Measurements from ENCODE around the gene NDUFB3. TPM values are rescaled to one million over a fixed set of nuclear protein-coding genes. Genes with fewer than 3 reads are reported as not detected.
"Not testable (repeated sequence)": the region's sequence is repeated elsewhere in the genome, so short reads cannot be mapped to it uniquely, and the experiment has no call there.

The NDUFB3 gene
- total RNA-seq, 1 donor from 2014 or later = 68.2 TPM

GRCh38 chr2:201114846-201115245, 43.0 kb downstream of the NDUFB3 start:
- Histone ChIP-seq H3K27ac (peak overlapping the region; percentile 100), H3K27me3 (no peaks in the 10 kb centered on the region), H3K36me3 (no peaks in the 10 kb centered on the region), H3K4me3 (peak overlapping the region; percentile 83), H3K4me1 (peaks cover 10% of the 10 kb centered on the region), H3K9me3 (no peaks in the 10 kb centered on the region)
- DNase-seq (no peak), ATAC-seq (no peak)
- intact Hi-C loops (cut with DNase I) = loop anchor here (5.0 kb wide), 1 partner anchor 42 kb away; no protein-coding TSS in a partner anchor
- TF ChIP-seq, protein P1, sequence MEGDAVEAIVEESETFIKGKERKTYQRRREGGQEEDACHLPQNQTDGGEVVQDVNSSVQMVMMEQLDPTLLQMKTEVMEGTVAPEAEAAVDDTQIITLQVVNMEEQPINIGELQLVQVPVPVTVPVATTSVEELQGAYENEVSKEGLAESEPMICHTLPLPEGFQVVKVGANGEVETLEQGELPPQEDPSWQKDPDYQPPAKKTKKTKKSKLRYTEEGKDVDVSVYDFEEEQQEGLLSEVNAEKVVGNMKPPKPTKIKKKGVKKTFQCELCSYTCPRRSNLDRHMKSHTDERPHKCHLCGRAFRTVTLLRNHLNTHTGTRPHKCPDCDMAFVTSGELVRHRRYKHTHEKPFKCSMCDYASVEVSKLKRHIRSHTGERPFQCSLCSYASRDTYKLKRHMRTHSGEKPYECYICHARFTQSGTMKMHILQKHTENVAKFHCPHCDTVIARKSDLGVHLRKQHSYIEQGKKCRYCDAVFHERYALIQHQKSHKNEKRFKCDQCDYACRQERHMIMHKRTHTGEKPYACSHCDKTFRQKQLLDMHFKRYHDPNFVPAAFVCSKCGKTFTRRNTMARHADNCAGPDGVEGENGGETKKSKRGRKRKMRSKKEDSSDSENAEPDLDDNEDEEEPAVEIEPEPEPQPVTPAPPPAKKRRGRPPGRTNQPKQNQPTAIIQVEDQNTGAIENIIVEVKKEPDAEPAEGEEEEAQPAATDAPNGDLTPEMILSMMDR (IDR thresholded peaks at IDR 0.05) = no peak

GRCh38 chr2:201116115-201116958, 44.5 kb downstream of the NDUFB3 start, which contains the start of gene CFLAR:
TSS of gene CFLAR (plus strand) at chr2:201116164. CDS start at chr2:201129866, 13,702 bp downstream.
- intact Hi-C loops (cut with DNase I) = loop anchor here (5.0 kb wide), 1 partner anchor 41 kb away; no protein-coding TSS in a partner anchor
- ATAC-seq = peak; percentile 71

GRCh38 chr2:201116959-201117734, 45.3 kb downstream of the NDUFB3 start:
- ATAC-seq (peak; percentile 29), DNase-seq (no peak)
- intact Hi-C loops (cut with DNase I) = loop anchor here (5.0 kb wide), 1 partner anchor 40 kb away; no protein-coding TSS in a partner anchor
- peak overlapping the region; percentile 83 for H3K4me3 ChIP-seq
- TF ChIP-seq, protein P1 (IDR thresholded peaks at IDR 0.05) = peak; percentile 46
- no peaks in the 10 kb centered on the region for H3K9me3 ChIP-seq
- H3K4me1 ChIP-seq = peaks cover 27% of the 10 kb centered on the region
- no peaks in the 10 kb centered on the region for H3K27me3 ChIP-seq
- no peaks in the 10 kb centered on the region for H3K36me3 ChIP-seq
- peak overlapping the region; percentile 100 for H3K27ac ChIP-seq

More at GRCh38 chr2:201116115-201116958, 44.5 kb downstream of the NDUFB3 start, which contains the start of gene CFLAR:
- TF ChIP-seq, protein P1 (IDR thresholded peaks at IDR 0.05) = no peak
- Histone ChIP-seq H3K27ac (peak within 1 kb of the TSS; percentile 100), H3K36me3 (no peaks in the 10 kb centered on the region), H3K4me3 (peak within 1 kb of the TSS; percentile 83), H3K4me1 (peaks cover 19% of the 10 kb centered on the region), H3K27me3 (no peaks in the 10 kb centered on the region), H3K9me3 (no peaks in the 10 kb centered on the region)
- DNase-seq = peak; percentile 93

DNA sequence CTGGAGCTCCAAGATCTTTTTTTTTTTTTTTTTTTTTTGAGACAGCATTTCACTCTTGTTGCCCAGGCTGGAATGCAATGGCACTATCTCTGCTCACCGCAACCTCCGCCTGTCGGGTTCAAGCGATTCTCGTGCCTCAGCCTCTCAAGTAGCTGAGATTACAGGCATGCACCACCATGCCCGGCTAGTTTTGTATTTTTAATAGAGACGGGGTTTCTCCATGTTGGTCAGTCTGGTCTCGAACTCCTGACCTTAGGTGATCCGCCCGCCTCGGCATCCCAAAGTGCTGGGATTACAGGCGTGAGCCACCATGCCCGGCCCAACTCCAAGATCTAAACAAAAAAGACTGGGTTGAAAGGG, 45.9 kb downstream of the NDUFB3 start:
- H3K27ac ChIP-seq = peak overlapping the region; percentile 100
- H3K9me3 ChIP-seq, DNase-seq, H3K27me3 ChIP-seq, H3K36me3 ChIP-seq, ATAC-seq: not testable (repeated sequence)
- H3K4me1 ChIP-seq = peaks cover 33% of the 10 kb centered on the region
- H3K4me3 ChIP-seq = peak overlapping the region; percentile 83
- intact Hi-C loops (cut with DNase I) = loop anchor here (5.0 kb wide), 1 partner anchor 40 kb away; no protein-coding TSS in a partner anchor

GRCh38 chr2:201118121-201118960, 46.5 kb downstream of the NDUFB3 start:
- Histone ChIP-seq H3K9me3 (no peaks in the 10 kb centered on the region), H3K27ac (peak overlapping the region; percentile 100), H3K27me3 (no peaks in the 10 kb centered on the region), H3K4me1 (peaks cover 39% of the 10 kb centered on the region), H3K4me3 (peak overlapping the region; percentile 83), H3K36me3 (peaks cover 12% of the 10 kb centered on the region)
- DNase-seq = peak; percentile 92
- peak; percentile 61 for ATAC-seq
- intact Hi-C loops (cut with DNase I) = loop anchor here (5.0 kb wide), 1 partner anchor 39 kb away; no protein-coding TSS in a partner anchor
- TF ChIP-seq, protein P1 (IDR thresholded peaks at IDR 0.05) = peak; percentile 54
